GM18507 (cell line): ENCODE results near the gene CAMKK1.
A peak's percentile ranks its signal among the peaks of the same experiment; 100 is the strongest.

Experiments
- DNase-seq: peaks from one replicate; pipeline ENCODE4 v3.0.0; 2011; ENCODE audit warnings: low read depth; ENCODE audit not compliant: insufficient read length; ENCODE audit errors: extremely low spot score
- FAIRE-seq: peaks from 2 replicates; lab custom pipeline; 2011; peaks lifted over from hg19 to GRCh38; lab: Jason Lieb, UNC

CAMKK1 gene

GRCh38 chr17:3827124-3827773 lies 65.6 kb downstream of the CAMKK1 start:
- peak; percentile 42 for DNase-seq

GRCh38 chr17:3826191-3826590 lies 66.7 kb downstream of the CAMKK1 start:
- DNase-seq (no peak), FAIRE-seq (no peak)

More at GRCh38 chr17:3827124-3827773, 65.6 kb downstream of the CAMKK1 start:
- peak; percentile 86 for FAIRE-seq

- FAIRE-seq (no peak), DNase-seq (no peak)
Observed at GRCh38 chr17:3821101-3821500, 71.8 kb downstream of the CAMKK1 start.

- FAIRE-seq: peak; percentile 77
- no peak for DNase-seq
Observed at GRCh38 chr17:3818786-3819185, 74.1 kb downstream of the CAMKK1 start.

GRCh38 chr17:3817851-3818605 lies 74.8 kb downstream of the CAMKK1 start:
- DNase-seq (no peak), FAIRE-seq (no peak)

GRCh38 chr17:3815925-3816324 lies 76.9 kb downstream of the CAMKK1 start:
- no peak for FAIRE-seq

GRCh38 chr17:3815122-3815521 lies 77.7 kb downstream of the CAMKK1 start:
- FAIRE-seq (no peak), DNase-seq (no peak)

More at GRCh38 chr17:3815925-3816324, 76.9 kb downstream of the CAMKK1 start:
- DNase-seq: no peak

- FAIRE-seq: no peak
- no peak for DNase-seq
Observed at GRCh38 chr17:3814361-3814760, 78.5 kb downstream of the CAMKK1 start.

- DNase-seq (no peak), FAIRE-seq (no peak)
Observed at GRCh38 chr17:3813171-3813570, 79.7 kb downstream of the CAMKK1 start.

- no peak for FAIRE-seq
Observed at GRCh38 chr17:3812771-3813170, 80.1 kb downstream of the CAMKK1 start.

GRCh38 chr17:3812284-3812683 lies 80.6 kb downstream of the CAMKK1 start:
- FAIRE-seq (no peak), DNase-seq (no peak)

More at GRCh38 chr17:3812771-3813170, 80.1 kb downstream of the CAMKK1 start:
- no peak for DNase-seq
